Activated CD8-positive, alpha-beta memory T cell treated with anti-CD3 and anti-CD28 coated beads for 48 hours (primary cell): ENCODE measurements around the gene CNOT8.

Source experiments
- DNase-seq, 3 experiments: peaks; one replicate each; pipeline ENCODE4 v3.0.0-alpha.2; 2020; ENCODE audit warnings: low read depth in 2 of 3, low spot score in 2 of 3

The CNOT8 gene

DNA sequence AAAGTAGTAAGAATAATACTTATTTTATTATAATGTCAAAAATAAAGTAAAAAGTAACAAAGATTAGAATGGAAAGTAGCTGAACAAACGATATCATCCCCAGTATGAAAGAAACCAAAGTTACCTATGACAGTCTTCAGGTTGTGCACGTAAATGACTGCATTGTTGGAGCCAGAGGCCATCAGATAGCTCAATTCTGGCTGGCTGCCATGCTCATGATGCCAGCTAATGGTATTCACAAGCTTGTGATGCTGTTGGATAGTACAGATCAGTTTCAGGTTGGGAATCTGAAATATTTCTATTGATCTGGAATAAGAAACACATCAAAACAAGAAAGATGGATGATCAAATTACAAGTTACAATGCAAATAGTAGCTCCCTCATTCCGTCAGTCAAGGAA lies 58.4 kb downstream of the CNOT8 start:
- no peak for DNase-seq

- no peak for DNase-seq
Observed at GRCh38 chr5:154917757-154918156, 59.3 kb downstream of the CNOT8 start.

DNA sequence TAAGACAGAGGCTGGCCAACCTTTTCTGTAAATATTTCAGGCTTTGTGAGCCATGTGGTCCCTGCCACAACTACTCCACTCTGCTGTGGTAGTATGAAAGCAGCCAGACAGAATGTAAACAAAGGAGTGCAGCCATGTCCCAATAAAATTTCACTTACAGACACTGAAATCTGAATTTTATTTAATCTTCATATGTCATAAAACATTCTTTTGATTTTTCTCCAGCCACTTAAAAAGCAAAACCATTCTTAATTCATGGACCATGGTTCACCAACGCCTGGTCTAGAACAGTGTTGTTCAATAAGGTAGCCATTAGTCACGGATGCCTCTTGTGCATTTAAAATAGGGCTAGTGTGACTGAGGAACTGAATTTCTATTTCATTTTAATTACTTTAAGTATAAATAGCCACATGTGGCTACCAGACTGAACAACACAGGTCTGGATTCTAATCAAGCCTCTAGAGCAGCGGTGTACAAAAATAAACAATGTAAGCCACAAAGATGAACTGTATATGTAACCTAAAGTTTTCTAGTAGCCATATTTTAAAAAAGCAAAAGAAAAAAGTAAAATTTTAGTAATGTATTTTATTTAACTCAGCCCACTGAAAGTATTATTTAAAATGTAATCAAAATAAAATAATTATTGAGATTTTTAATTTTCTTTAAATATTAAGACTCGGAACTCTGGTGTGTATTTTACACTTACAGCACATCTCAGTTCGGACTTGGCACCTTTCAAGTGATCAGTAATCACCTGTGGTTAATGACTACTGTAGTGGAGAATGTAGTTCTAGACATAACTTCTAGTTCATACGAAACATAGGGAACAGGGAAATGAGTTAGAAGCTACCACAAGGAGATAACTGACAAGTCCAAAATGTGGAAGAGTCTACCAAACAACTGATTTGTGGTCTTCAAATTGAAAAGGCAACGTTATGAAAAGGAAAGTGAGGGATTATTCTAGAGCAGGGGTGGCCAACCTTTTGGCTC lies 65.3 kb downstream of the CNOT8 start:
- DNase-seq = no peak
